H4 (cell line): ENCODE results near the gene DIP2B. TPM values are rescaled to one million over a fixed set of nuclear protein-coding genes. Genes with fewer than 3 reads are reported as not detected.

Source experiments
- DNase-seq: peaks from one replicate; pipeline ENCODE4 v3.0.0-alpha.2; 2015; ENCODE audit warnings: low spot score
- total RNA-seq: library from RNA; depleted of rRNA; stranded (reverse); fragments of >200 nt; shearing (Covaris generic); gene quantifications from 2 replicates; pipeline ENCODE4 v1.2.3, GENCODE V29; 2014

DIP2B gene
- total RNA-seq, 1 experiment from 2014 or later = 13.2 TPM

GRCh38 chr12:50574601-50575348, 70.0 kb downstream of the DIP2B start:
- DNase-seq = no peak

GRCh38 chr12:50579757-50580267, 75.0 kb downstream of the DIP2B start:
- DNase-seq = no peak

GRCh38 chr12:50580436-50580835, 75.7 kb downstream of the DIP2B start:
- no peak for DNase-seq

- no peak for DNase-seq
Observed at GRCh38 chr12:50581226-50582184, 76.7 kb downstream of the DIP2B start.

- no peak for DNase-seq
Observed at GRCh38 chr12:50584135-50584534, 79.3 kb downstream of the DIP2B start.

- DNase-seq = peak; percentile 82
Observed at GRCh38 chr12:50589650-50590435, 85.1 kb downstream of the DIP2B start.

GRCh38 chr12:50590869-50591268, 86.1 kb downstream of the DIP2B start:
- no peak for DNase-seq

- no peak for DNase-seq
Observed at GRCh38 chr12:50595667-50596066, 90.9 kb downstream of the DIP2B start.

- no peak for DNase-seq
Observed at GRCh38 chr12:50597200-50598195, 92.7 kb downstream of the DIP2B start.

- DNase-seq = no peak
Observed at GRCh38 chr12:50598321-50598862, 93.6 kb downstream of the DIP2B start.

- DNase-seq = no peak
Observed at GRCh38 chr12:50599366-50600095, 94.7 kb downstream of the DIP2B start.

GRCh38 chr12:50600364-50600763, 95.6 kb downstream of the DIP2B start:
- DNase-seq = no peak

GRCh38 chr12:50603817-50604639, 99.2 kb downstream of the DIP2B start:
- DNase-seq = no peak

- DNase-seq = no peak
Observed at GRCh38 chr12:50604640-50604920, 99.8 kb downstream of the DIP2B start.

- no peak for DNase-seq
Observed at GRCh38 chr12:50606675-50607375, 102.0 kb downstream of the DIP2B start.

- no peak for DNase-seq
Observed at GRCh38 chr12:50609292-50609874, 104.6 kb downstream of the DIP2B start.

GRCh38 chr12:50610171-50610570, 105.4 kb downstream of the DIP2B start:
- DNase-seq = no peak
